CD4-positive, alpha-beta T cell treated with Interleukin-15 for 1 hour (primary cell): ENCODE results near the gene TAF1A.

Experiments
- DNase-seq: peaks from one replicate; pipeline ENCODE4 v3.0.0-alpha.2; 2020

Gene TAF1A

DNA sequence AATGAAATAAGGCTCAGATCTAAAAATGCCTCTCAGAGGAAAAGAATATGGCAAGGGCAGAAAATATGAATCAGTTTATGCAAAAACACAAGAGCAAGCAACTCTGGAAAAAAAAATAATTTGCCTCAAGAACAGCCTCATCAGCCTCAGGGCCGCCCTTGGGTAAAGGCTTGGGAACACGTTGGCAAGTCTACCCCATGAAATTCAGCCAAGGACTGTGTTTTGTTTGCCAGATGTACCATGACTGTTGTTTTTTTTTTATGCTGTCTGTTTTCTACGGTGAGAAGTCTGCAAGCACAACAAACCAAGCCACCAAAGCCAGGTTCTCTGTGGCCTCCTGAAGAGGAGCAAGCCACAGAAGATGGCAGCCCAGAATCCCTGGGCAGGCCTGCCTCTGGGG is 59.8 kb downstream of the TAF1A start:
- DNase-seq = no peak

- no peak for DNase-seq
These were observed 60.6 kb downstream of the TAF1A start for GRCh38 chr1:222529181-222529580.

GRCh38 chr1:222525951-222526350 is 63.8 kb downstream of the TAF1A start:
- DNase-seq = no peak

DNA sequence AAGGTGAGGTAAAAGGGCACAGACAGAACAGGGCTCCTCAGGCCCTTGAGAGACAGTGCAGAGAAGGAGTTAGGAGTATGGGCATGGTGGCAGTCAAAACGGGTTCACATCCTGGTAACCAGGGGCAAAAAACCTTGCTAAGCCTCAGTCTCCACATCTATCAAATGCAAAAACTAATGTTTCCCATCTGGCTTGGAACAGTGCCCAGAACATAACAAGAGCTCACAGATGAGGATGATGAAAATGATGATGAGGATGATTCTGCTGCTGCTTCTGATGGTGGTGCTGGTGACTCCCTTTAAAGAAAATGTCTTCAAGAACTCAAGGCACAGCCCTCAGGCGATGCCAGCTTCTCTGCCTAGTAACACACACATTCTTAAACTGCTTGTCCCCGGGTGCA is 65.9 kb downstream of the TAF1A start:
- no peak for DNase-seq

DNA sequence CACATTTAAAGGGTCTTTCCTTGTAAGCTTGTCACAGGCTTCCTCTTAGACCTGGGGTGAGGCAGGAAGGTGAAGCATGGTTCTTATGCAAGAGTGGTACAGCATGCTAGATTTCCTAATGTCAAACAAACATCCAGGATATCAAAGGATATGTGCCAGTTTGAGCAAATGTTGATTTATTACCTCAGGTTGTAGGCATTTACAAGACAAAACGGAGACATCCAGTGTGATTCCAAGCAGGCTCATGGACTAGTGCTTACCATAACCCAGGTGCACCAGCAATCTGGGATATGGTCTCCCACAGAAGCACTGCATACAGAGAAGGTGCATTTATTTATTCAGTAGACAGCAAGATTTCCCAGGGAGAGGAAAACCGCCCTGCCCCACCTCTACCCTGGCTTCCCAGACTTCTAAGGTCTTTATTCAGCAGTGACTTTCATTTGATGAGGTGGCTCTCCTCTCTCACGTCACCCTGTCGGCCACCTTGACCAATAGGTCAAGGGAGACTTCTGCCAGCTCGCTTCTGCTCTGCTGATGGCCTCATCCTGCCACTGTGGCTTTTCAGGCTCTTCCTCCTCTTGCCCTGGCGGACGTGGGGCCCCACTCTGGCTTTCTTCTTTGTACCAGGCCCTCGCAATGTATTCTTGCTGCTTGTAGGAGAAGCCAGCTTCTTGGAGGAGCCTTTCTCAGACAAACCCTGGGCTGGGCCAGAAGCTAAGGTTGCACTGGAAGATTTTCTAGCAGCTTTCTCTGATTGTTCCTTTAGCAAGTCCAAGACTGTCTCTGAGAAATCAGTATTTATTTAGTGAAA is 67.4 kb downstream of the TAF1A start:
- no peak for DNase-seq

- DNase-seq = no peak
These were observed 68.2 kb downstream of the TAF1A start for GRCh38 chr1:222521299-222522104.
